Renal pelvis (tissue), 4 donors: ENCODE data around the gene GNAS. TPM values are rescaled to one million over a fixed set of nuclear protein-coding genes. Genes with fewer than 3 reads are reported as not detected.
A peak's percentile ranks its signal among the peaks of the same experiment; 100 is the strongest.
"Not testable (repeated sequence)": the region's sequence is repeated elsewhere in the genome, so short reads cannot be mapped to it uniquely, and the experiment has no call there.

ENCODE experiments used
- DNase-seq: peaks from one replicate; pipeline ENCODE4 v3.0.0-alpha.2; 2013
- polyA plus RNA-seq, 3 donors: library from polyadenylated mRNA; unstranded; fragments of 120-200 nt; gene quantifications; one replicate each; pipeline ENCODE4 v1.2.1, GENCODE V29; 2013; ENCODE audit not compliant: insufficient read length in 3 of 3

The GNAS gene
- polyA plus RNA-seq, 3 donors: 1,780 to 2,253 (median 1,937) TPM

DNA sequence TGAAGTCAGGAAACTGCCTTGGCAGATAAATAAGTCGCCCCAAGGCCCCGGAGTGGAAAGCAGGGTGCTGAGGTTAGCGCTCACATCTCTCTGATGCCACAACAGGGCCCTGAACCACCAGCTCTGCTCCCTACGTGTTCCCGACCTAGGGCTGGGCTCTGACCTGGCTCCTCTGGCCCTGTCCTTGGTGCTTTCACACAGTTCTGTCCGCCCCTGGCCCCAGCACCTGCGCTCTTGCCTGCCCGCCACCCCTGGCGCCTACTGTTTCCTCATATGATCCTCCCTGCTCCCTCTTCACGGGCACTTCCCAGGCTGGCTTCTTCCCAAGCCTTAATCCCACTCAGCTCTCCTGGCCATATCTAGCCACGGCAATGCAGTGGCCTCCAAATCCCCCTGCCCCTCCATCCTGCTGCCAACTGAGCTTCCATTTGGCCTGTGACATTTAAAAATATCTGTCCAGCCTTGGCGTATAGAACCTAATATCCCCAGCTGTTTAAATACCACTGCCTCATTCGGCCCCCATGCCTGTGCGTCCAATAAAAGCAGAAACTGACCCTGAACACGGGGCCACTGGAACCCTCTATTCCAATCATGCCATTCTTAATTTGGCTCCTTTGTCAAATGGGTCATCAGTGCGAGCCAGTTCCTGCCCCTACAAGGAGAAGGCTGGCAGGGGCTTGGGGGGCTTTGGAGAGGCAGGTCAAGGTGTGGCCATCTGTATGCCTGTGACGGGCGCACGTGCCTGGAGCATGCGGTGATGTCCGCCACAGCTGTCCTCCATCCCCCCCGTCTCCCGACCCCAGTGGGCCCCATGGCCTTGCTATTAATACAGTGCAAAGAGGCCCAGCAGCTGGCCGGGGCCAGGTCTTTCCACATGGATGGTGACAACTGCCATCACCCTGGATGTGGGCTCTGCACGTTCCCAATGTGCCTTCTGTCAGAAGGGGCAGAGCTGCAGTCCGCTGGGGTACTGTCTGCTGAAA is 29.5 kb upstream of the GNAS start:
- no peak for DNase-seq

- DNase-seq: no peak
These were observed 27.7 kb upstream of the GNAS start for GRCh38 chr20:58824843-58825242.

DNA sequence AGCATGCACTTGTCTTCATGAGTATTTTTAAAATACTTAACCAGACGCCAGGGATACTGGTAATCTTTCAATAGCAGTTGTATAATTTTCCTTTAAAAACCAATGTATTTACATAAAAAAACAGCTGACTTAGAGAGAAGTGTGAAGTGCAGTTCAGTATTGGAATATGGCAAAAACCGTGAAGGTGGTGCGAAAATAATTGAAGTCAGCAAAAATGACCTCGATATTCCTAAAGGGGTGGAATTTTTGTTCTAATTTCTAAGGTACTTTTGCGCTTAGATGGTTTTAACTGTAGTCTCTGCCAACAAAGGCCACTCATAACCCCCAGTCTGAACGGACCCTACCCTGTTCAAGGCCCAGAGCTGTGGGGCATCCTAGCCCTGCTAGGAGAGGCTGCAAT is 27.1 kb upstream of the GNAS start:
- no peak for DNase-seq

- DNase-seq: no peak
These were observed 26.2 kb upstream of the GNAS start for GRCh38 chr20:58826271-58826670.

GRCh38 chr20:58828136-58828535 is 24.4 kb upstream of the GNAS start:
- DNase-seq: no peak

DNA sequence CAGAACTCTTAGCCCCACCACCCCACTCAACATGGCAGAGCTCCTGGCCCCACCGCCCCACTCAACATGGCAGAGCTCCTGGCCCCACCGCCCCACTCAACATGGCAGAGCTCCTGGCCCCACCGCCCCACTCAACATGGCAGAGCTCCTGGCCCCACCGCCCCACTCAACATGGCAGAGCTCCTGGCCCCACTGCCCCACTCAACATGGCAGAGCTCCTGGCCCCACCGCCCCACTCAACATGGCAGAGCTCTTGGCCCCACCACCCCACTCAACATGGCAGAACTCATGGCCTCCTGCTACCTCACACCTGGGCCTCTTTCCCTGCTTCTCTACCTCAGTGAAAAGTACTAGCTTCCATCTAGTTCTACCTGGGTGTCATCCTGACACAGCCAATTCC is 23.7 kb upstream of the GNAS start:
- DNase-seq: not testable (repeated sequence)

- no peak for DNase-seq
These were observed 23.0 kb upstream of the GNAS start for GRCh38 chr20:58829531-58829941.

DNA sequence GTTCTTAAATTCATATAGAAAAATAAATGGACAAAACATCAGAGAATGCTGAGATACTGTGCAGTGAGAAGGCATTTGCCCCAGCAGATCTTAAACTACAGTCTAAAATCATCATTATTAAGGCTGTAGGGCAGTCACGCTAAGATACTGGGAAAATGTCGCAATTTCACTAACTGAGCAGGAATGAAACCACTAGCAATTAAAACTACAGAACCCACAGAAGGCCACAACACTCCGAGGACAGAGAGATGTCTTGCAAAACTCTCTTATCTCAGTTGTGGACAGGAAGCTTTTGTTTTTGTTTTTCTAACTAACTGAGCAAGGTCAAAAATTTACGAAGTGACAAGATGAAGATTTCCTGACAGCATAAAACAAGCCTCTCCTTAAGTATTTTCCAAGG is 20.1 kb upstream of the GNAS start:
- no peak for DNase-seq

DNA sequence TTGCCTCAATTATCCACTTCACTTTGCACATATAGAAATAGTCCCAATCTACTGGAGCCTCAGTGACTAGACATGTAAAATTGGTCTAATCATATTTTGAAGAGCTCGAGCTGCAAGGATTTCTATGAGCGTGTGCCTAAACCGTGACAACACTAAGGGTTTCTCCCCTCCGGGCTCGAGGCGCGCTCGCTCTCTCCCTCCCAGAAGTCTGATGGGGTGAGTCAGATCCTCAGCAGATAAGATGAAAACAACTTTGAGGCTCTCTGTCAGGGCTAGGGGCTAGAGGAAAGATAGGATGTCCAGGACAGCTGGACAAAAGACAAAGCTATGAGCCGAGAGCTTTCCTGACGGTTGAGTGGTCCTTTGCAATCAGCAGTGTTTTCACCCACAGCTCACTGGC is 18.6 kb upstream of the GNAS start:
- no peak for DNase-seq

DNA sequence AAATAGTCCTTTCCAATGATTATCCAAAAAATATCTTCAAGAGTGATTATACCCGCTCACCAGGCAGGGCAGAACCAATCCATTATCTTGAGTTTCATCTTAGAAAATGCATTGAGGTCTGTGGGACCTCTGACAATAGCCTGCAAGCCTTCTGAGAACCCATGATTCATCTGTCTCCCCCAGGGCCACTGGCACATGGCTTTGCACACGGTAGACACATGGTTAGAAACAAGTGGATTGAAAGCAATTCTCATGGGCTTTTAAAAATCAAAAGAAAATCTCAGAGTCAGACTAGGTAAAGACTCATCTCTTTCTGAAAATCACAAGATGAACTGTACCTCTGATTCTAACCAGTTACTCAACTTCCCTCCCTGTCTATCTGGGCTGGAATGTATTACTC is 17.3 kb upstream of the GNAS start:
- DNase-seq: no peak

DNA sequence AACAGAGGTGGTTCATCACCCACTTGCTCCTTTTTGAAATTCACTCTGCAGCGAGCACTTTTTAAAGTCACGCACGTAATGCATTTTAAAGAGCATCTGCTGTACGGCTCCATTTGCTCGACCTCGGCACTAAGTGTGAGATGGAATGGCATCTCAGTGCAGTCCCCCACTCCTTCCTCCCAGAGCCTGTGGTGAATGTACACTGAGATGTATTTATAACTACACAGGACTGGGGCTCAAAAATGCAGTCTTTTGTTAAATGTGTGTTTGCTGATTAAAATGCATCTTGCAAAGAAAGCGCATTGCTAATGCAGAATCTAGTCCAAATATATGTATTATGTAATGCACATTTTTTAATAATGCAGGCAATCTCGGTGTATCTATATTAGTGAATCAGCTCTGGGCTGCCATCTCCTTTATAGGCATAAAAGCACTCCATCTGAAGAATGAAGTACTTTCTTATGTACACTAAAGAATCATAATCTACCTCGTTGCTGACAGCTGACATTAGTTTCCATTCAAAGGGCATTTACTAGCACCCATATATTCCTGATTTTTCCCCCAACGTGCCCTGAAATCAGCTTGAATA is 15.8 kb upstream of the GNAS start:
- no peak for DNase-seq

GRCh38 chr20:58837717-58838116 is 14.8 kb upstream of the GNAS start:
- no peak for DNase-seq

GRCh38 chr20:58838174-58838573 is 14.3 kb upstream of the GNAS start:
- DNase-seq: no peak

DNA sequence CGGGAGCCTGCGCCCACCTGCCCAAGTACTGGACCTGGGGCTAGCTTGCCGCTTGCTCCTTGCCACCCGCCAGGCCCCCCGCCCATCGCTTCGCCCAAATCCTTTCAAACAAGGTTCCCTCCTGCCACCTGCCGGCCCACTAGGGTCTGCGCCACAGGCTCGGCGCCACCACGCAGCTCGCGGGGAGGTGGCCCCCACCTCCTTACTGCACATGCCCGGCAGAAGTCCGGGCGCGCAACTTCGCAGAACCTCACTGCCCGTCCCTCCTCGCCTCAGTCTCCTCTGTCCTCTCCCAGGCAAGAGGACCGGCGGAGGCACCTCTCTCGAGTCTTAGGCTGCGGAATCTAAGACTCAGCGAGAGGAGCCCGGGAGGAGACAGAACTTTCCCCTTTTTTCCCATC is 13.0 kb upstream of the GNAS start:
- DNase-seq: peak; percentile 44

GRCh38 chr20:58839991-58840747 is 12.3 kb upstream of the GNAS start:
- no peak for DNase-seq

DNA sequence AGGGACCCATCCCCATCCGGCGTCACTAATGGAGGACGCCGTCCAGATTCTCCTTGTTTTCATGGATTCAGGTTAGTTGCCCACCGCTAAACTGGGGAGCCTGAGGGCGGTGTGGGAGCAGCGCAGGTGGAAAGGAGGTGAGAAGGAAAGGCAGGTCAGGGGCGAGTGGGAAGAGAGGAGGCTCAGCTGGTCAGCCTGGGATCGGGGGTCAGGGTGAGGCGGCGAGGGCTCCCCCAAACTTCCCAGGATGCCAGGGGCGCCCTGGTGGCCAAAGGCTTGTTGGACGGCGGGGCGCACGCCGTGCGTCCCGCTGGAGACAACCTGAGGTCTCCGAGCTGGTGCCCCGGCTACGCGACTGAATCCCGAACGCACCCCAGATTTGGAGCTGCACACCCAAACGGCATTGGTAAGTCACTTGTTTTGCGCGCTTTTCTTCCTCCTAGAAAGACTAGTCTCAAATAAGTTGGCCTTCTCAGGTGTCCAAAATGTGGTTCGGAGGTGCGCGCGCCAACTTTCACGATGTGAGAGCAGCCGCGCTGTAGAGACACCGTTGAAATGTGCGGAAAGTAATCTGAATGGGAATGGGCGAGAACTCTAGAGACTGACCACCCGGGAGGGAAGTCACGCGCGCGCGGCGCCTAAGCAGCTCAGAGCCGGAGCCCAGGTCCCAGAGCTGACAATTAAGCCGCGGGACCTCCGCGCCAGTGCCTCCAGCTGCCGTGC is 11.5 kb upstream of the GNAS start:
- DNase-seq: no peak

DNA sequence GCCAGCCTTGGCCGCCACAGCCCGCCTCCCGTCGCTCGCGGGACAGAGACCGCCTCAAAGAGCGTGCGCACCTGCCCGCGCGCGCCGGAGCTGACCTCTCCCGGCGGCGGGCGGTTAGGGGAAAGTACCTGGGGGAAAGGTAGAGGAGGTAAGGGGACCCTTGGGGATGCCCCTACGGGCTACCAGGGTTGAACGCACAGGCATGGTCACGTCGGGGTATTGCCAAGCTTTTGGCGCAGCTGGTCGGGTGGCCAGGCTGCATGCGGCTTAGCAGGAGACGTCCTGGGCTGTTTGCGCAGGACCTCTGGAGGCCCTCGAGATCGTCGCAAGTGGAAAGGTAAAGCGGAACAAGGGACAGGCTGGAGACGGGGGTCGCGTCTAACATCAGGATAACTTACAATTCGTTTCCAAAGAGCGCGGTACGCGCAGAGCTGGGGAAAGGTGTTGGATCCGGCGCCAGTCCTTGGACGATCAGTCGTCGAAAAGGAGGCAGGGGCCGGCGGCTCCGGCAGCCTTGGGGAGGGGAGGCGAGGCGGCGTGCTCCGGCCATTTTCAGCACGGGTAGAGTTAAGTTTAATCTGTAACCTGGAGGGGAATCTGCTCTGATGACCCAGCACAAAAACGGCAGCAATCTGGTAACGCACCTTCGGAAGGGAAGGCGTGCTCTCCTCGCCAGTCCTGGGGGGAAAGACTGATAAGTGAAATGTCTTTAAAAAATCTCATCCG is 10.8 kb upstream of the GNAS start:
- DNase-seq: no peak

GRCh38 chr20:58842276-58842675 is 10.2 kb upstream of the GNAS start:
- no peak for DNase-seq

- no peak for DNase-seq
These were observed 9.4 kb upstream of the GNAS start for GRCh38 chr20:58843128-58843556.

DNA sequence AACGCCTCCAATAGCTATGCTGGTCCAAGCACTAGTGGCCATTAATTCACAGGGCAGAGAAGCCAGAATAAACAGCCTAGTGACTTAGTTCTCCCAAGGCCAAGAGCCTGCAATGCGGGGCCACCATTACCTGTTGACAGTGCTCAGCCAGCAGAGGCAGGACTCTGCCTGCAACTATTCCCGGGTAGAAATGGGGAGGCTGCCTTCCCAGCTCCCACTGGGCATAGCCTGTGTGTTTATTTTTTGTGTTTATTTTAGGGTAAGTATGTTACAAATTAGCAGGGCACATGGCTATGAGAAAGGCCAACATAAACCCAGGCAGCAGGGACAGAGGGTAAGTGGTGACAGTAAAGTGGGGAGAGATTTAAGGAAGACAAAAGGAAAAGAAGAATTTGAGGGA is 6.8 kb upstream of the GNAS start:
- no peak for DNase-seq

- DNase-seq: no peak
These were observed 5.1 kb upstream of the GNAS start for GRCh38 chr20:58847463-58847862.
